ENCODE data around the gene VPS13D.

Gene VPS13D

DNA sequence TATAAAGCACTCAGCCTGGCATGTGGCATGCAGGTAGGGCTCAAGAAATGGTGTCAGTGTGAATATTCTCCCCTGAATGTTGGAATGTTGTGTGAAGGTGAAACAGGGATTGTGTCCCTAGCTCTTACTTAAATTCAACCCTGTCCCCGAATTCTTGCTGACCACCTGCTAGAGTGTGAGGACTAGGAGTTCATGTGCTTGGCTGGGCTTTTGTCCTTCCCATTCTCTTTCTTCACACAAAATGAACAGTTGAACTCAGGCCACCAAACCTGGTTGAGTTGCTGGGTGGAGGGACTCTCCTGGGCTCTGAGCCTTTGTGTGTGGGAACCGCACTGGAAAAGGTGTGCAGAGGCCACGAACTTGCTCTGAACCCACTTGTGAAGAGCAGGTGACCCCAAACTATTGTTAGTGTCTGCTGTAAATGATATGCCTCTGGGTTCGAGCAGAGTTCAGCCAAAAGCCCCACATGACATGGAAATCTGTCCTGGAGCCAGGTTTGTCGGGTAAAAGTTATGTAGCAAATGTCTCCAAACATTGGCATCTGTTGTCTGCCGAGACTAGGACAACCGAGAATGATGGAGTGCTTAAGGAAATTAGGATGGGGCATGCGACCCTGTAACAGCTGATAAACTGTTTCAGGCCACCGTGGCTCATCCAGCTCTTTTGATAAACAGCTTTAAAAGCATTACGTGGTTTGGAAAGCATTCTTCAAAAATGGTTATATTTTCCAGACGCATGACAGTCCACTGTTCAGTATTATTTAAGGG, 243.9 kb downstream of the VPS13D start:
- Histone ChIP-seq H3K4me1 (ENCODE audit: control insufficient read depth in 1 of 2, insufficient read depth in 1 of 2, low read depth in 1 of 2, low read length in 1 of 2) (peaks cover 14% of the 10 kb centered on the region in 2 experiments), H3K27ac (no peak overlapping the region), H3K36me3 (peaks cover 8% of the 10 kb centered on the region), H3K9me3 (no peaks in the 10 kb centered on the region), H3K27me3 (no peaks in the 10 kb centered on the region), H3K4me3 (ENCODE audit: low read depth in 1 of 2, low read length in 1 of 2) (no peak overlapping the region)
- TF ChIP-seq, protein P1, sequence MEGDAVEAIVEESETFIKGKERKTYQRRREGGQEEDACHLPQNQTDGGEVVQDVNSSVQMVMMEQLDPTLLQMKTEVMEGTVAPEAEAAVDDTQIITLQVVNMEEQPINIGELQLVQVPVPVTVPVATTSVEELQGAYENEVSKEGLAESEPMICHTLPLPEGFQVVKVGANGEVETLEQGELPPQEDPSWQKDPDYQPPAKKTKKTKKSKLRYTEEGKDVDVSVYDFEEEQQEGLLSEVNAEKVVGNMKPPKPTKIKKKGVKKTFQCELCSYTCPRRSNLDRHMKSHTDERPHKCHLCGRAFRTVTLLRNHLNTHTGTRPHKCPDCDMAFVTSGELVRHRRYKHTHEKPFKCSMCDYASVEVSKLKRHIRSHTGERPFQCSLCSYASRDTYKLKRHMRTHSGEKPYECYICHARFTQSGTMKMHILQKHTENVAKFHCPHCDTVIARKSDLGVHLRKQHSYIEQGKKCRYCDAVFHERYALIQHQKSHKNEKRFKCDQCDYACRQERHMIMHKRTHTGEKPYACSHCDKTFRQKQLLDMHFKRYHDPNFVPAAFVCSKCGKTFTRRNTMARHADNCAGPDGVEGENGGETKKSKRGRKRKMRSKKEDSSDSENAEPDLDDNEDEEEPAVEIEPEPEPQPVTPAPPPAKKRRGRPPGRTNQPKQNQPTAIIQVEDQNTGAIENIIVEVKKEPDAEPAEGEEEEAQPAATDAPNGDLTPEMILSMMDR (IDR thresholded peaks at IDR 0.05): no peak

DNA sequence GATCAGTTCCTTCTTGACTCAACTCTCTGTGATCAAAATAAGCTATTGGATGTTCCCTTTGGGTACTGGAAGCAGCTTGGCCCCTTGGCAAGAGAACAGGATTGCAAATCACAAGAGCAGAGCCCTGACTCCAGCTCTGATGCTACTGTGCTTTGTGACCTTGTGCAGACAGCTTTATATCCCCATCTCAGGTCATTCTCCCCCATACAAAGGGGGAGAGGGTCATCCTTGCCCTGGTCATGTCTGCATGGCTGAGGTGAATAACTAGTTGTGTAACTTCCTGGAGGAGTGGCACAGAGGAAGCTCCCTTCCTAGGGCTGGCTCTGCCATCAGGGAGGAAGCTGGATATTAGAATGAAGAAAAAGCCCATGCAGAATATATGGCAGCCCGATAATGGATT, 245.3 kb downstream of the VPS13D start:
- TF ChIP-seq, protein P1 (IDR thresholded peaks at IDR 0.05): no peak
- H3K36me3 ChIP-seq: peaks cover 18% of the 10 kb centered on the region
- H3K27me3 ChIP-seq: no peaks in the 10 kb centered on the region
- H3K27ac ChIP-seq: no peak overlapping the region
- peaks cover 14% of the 10 kb centered on the region in 2 experiments for H3K4me1 ChIP-seq (ENCODE audit: control insufficient read depth in 1 of 2, insufficient read depth in 1 of 2, low read depth in 1 of 2, low read length in 1 of 2)
- H3K9me3 ChIP-seq: no peaks in the 10 kb centered on the region
- H3K4me3 ChIP-seq (ENCODE audit: low read depth in 1 of 2, low read length in 1 of 2): no peak overlapping the region

DNA sequence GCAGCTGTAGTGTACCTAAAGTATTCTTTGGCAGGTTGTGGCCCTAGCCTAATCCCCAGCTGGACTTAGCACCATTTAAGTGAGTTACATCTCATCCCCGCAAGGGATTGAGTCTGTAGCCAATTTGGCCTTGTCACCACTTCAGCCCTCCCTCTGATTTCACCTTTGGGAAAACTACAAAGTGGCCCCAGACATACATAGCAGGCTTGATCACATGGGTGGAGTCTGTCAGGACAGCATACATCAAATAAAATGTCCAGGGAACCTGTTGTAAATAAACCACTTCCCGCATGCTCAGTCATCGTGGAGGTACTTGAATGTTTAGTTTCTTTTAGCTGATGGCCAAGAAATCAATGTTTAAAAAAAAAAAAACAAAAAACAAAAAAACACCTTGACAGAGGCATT, 245.7 kb downstream of the VPS13D start:
- Histone ChIP-seq H3K27me3 (no peaks in the 10 kb centered on the region), H3K4me3 (ENCODE audit: low read depth in 1 of 2, low read length in 1 of 2) (no peak overlapping the region), H3K36me3 (peaks cover 21% of the 10 kb centered on the region), H3K4me1 (ENCODE audit: control insufficient read depth in 1 of 2, insufficient read depth in 1 of 2, low read depth in 1 of 2, low read length in 1 of 2) (peaks cover 14% of the 10 kb centered on the region in 2 experiments), H3K27ac (no peak overlapping the region), H3K9me3 (no peaks in the 10 kb centered on the region)
- TF ChIP-seq, protein P1 (IDR thresholded peaks at IDR 0.05): no peak

DNA sequence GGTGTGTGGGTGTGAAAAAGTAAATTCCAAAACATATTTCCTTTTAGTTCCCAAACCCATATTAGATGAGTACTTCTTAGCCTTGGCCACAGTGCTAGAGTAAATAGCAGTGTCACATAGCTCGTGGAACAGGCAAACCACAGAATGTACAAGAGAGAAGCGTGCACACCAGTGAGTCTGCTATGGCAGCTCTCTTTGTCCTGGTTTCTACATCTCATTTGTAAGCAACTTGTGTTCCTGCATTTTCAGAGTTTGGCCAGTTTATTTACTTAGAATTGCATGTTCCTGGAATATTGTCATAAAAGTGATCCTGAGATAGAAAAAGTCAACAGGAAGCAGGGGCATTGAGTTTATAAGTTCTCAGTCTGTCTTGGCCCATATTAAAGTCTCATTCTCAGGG, 246.1 kb downstream of the VPS13D start:
- Histone ChIP-seq H3K27ac (no peak overlapping the region), H3K36me3 (peaks cover 24% of the 10 kb centered on the region), H3K4me1 (ENCODE audit: control insufficient read depth in 1 of 2, insufficient read depth in 1 of 2, low read depth in 1 of 2, low read length in 1 of 2) (peaks cover 14% of the 10 kb centered on the region in 2 experiments), H3K27me3 (no peaks in the 10 kb centered on the region), H3K4me3 (ENCODE audit: low read depth in 1 of 2, low read length in 1 of 2) (no peak overlapping the region), H3K9me3 (no peaks in the 10 kb centered on the region)
- TF ChIP-seq, protein P1 (IDR thresholded peaks at IDR 0.05): no peak

DNA sequence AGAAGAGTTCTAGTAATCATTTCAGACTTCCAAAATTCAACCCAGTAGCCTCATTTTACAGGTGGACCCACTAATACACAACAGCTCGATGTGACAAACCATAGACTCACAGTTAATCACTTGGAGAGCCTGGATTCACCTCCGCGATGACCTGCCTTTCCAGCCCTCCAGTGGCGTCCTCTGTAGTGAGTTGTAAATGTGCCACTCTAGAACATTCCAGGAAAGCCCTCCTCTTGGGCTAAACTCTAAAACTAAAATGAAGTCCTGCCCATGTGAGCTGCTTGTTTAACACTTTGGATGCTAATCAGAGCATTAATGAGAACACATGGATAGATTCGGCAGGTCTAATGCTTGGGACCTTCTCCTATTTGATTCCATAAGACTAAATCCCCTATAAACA, 247.5 kb downstream of the VPS13D start:
- Histone ChIP-seq H3K4me1 (ENCODE audit: control insufficient read depth in 1 of 2, insufficient read depth in 1 of 2, low read depth in 1 of 2, low read length in 1 of 2) (peaks cover 14% of the 10 kb centered on the region in 2 experiments), H3K4me3 (ENCODE audit: low read depth in 1 of 2, low read length in 1 of 2) (no peak overlapping the region), H3K27me3 (no peaks in the 10 kb centered on the region), H3K9me3 (no peaks in the 10 kb centered on the region), H3K27ac (no peak overlapping the region), H3K36me3 (peaks cover 26% of the 10 kb centered on the region)
- TF ChIP-seq, protein P1 (IDR thresholded peaks at IDR 0.05): no peak
